ENCODE results near the gene ZC3H11A. TPM values are rescaled to one million over a fixed set of nuclear protein-coding genes. Genes with fewer than 3 reads are reported as not detected.

The ZC3H11A gene
- total and polyA plus RNA-seq, 2 of the 13 experiments (the other 11 are each of a cell fraction or from before 2014, with no cell fraction given): 56.9 to 59.7 TPM

- TF ChIP-seq ATF1 (CRISPR knock-in tag; IDR thresholded peaks at IDR 0.05): no peak
- no peak for TF ChIP-seq ZNF510 (CRISPR knock-in tag; IDR thresholded peaks at IDR 0.05; ENCODE audit: low read depth)
- intact Hi-C loops (cut with micrococcal nuclease; ENCODE audit: unreplicated experiment): no loop called here
- FAIRE-seq: no peak
- Histone ChIP-seq H3K27me3 (ENCODE audit: control insufficient read depth in 1 of 2, insufficient read depth in 2 of 2, low read length in 2 of 2) (no peaks in the 10 kb centered on the region), H3K9me3 (ENCODE audit: low read length) (no peaks in the 10 kb centered on the region), H3K36me3 (replicated peaks in 1 of 2; ENCODE audit: control insufficient read depth in 1 of 2, insufficient read depth in 2 of 2, low read length in 2 of 2) (peaks cover 2 to 38% of the 10 kb centered on the region in 2 experiments; a peak in 3 of 5 replicates), H3K79me2 (ENCODE audit: insufficient read depth, low read length) (peaks cover 69% of the 10 kb centered on the region), H3K4me1 (ENCODE audit: insufficient read depth, low read length) (peaks cover 40% of the 10 kb centered on the region), H3K4me3 (replicated peaks in 1 of 3; ENCODE audit: insufficient read depth in 1 of 3, low read depth in 2 of 3, low read length in 3 of 3) (no peak overlapping the region), H2AFZ (ENCODE audit: low read length) (no peak overlapping the region), H4K20me1 (ENCODE audit: insufficient read depth, low read length) (peaks cover 34% of the 10 kb centered on the region), H3K9ac (ENCODE audit: insufficient read depth, low read depth, low read length) (no peak overlapping the region), H3K4me2 (ENCODE audit: low read depth, low read length) (0 out of 2 replicates have a peak overlapping the region, but pooled peaks have one; percentile 2), H3K27ac (ENCODE audit: extremely low read length, insufficient read depth, low read length) (no peak overlapping the region)
- ChIA-PET CTCF (ENCODE audit: low intra/inter-chr PET ratio, low total read pairs) (no interaction called here), POLR2A (interaction anchor here (1.2 kb wide), 1 partner anchor 60 kb away, joined by 3 read pairs; no protein-coding TSS in a partner anchor)
- in situ Hi-C loops (cut with HindIII; ENCODE audit: extremely low pct_ligation_motif_present, low pct_unique_long_range_greater_than_20kb): no loop called here
- ATAC-seq: no peak
- no TSS peak for BruUV-seq (replicated peaks)
- WGBS (ENCODE audit: low lambda C conversion rate): 91% methylated on average over 1 of the region's 1 CpG
- no peak for DNase-seq (ENCODE audit: low spot score)
These were observed 4.5 kb downstream of the ZC3H11A start for GRCh38 chr1:203799971-203800370.

- POLR2A ChIA-PET: no interaction called here
- intact Hi-C loops (cut with micrococcal nuclease; ENCODE audit: unreplicated experiment) (no loop called here), in situ Hi-C loops (cut with HindIII; ENCODE audit: extremely low pct_ligation_motif_present, low pct_unique_long_range_greater_than_20kb) (no loop called here)
- peaks cover 5 to 38% of the 10 kb centered on the region in 2 experiments for H3K36me3 ChIP-seq (replicated peaks in 1 of 2; ENCODE audit: control insufficient read depth in 1 of 2, insufficient read depth in 2 of 2, low read length in 2 of 2)
- H3K4me2 ChIP-seq (ENCODE audit: low read depth, low read length): no peak overlapping the region
- CTCF ChIA-PET (ENCODE audit: low intra/inter-chr PET ratio, low total read pairs): no interaction called here
- no peak for DNase-seq (ENCODE audit: low spot score)
- no peak for ATAC-seq
- H3K79me2 ChIP-seq (ENCODE audit: insufficient read depth, low read length): peaks cover 36% of the 10 kb centered on the region
- no peak overlapping the region for H3K9ac ChIP-seq (ENCODE audit: insufficient read depth, low read depth, low read length)
- no peaks in the 10 kb centered on the region for H3K9me3 ChIP-seq (ENCODE audit: low read length)
- H3K4me1 ChIP-seq (ENCODE audit: insufficient read depth, low read length): no peaks in the 10 kb centered on the region
- FAIRE-seq: no peak
- H3K27ac ChIP-seq (ENCODE audit: extremely low read length, insufficient read depth, low read length): no peak overlapping the region
- H3K4me3 ChIP-seq (replicated peaks in 1 of 3; ENCODE audit: insufficient read depth in 1 of 3, low read depth in 2 of 3, low read length in 3 of 3): no peak overlapping the region
- H4K20me1 ChIP-seq (ENCODE audit: insufficient read depth, low read length): peaks cover 6% of the 10 kb centered on the region
- 96% methylated on average over 7 of the region's 7 CpGs for WGBS (ENCODE audit: low lambda C conversion rate)
- no peak overlapping the region for H2AFZ ChIP-seq (ENCODE audit: low read length)
- BruUV-seq (replicated peaks): no TSS peak
- no peaks in the 10 kb centered on the region for H3K27me3 ChIP-seq (ENCODE audit: control insufficient read depth in 1 of 2, insufficient read depth in 2 of 2, low read length in 2 of 2)
- no peak for TF ChIP-seq ZHX2 (IDR thresholded peaks at IDR 0.05; ENCODE audit: low read depth)
- TF ChIP-seq ZHX2 (CRISPR knock-in tag; IDR thresholded peaks at IDR 0.05; ENCODE audit: borderline replicate concordance): no peak
- no peak for TF ChIP-seq HBP1 (CRISPR knock-in tag; IDR thresholded peaks at IDR 0.05; ENCODE audit: low read depth)
- TF ChIP-seq RFXAP (CRISPR knock-in tag; IDR thresholded peaks at IDR 0.05; ENCODE audit: borderline replicate concordance): no peak
- no peak for TF ChIP-seq IKZF5 (CRISPR knock-in tag; IDR thresholded peaks at IDR 0.05)
- no peak for TF ChIP-seq PREB (CRISPR knock-in tag; IDR thresholded peaks at IDR 0.05)
These were observed 10.3 kb downstream of the ZC3H11A start for GRCh38 chr1:203805689-203806088.
